Measurements from ENCODE around the gene CECR2.

Gene CECR2

GRCh38 chr22:17444204-17444504 lies 74.9 kb downstream of the CECR2 start:
- WGBS, 2 donors (ENCODE audit: extremely low coverage in 2 of 2, insufficient read length in 2 of 2, insufficient replicate concordance in 1 of 2) = no CpG with 5 or more reads among the region's 6 CpGs
- Histone ChIP-seq H2AFZ (ENCODE audit: low read length) (no peak overlapping the region), H4K8ac (ENCODE audit: low read depth, low read length) (no peak overlapping the region), H2BK5ac (ENCODE audit: low read length) (no peak overlapping the region), H2BK12ac (ENCODE audit: low read length) (no peak overlapping the region), H3K9me3 (replicated peaks in 1 of 2; ENCODE audit: control insufficient read depth in 2 of 2, insufficient read depth in 1 of 2, low read depth in 1 of 2, low read length in 2 of 2) (peaks cover 2 to 9% of the 10 kb centered on the region in 2 donors), H3K23ac (ENCODE audit: low read depth, low read length, poor library complexity) (no peak overlapping the region), H3K36me3 (replicated peaks in 1 of 2; ENCODE audit: control insufficient read depth in 2 of 2, insufficient read depth in 2 of 2, low read length in 2 of 2) (no peaks in the 10 kb centered on the region), H3K18ac (ENCODE audit: low read length) (no peak overlapping the region), H3K79me1 (ENCODE audit: low read depth, low read length) (peaks cover 4% of the 10 kb centered on the region), H2BK15ac (ENCODE audit: low read length) (no peak overlapping the region), H4K91ac (ENCODE audit: low read depth, low read length, poor library complexity) (no peak overlapping the region), H3K4me3 (ENCODE audit: low read length in 2 of 2) (no peak overlapping the region), H3K14ac (ENCODE audit: low read length) (no peak overlapping the region), H2AK5ac (ENCODE audit: low read depth, low read length) (no peak overlapping the region), H3K9ac (ENCODE audit: low read depth, low read length, poor library complexity) (no peak overlapping the region), H3K4me2 (ENCODE audit: insufficient read depth, low read length, poor library complexity, severe bottlenecking) (no peak overlapping the region), H3K4me1 (ENCODE audit: control insufficient read depth in 2 of 2, insufficient read depth in 1 of 2, low read depth in 1 of 2, low read length in 2 of 2) (peaks cover 0 to 6% of the 10 kb centered on the region in 2 donors), H2BK120ac (ENCODE audit: low read depth, low read length) (no peak overlapping the region), H3K27ac (replicated peaks; ENCODE audit: low read length) (no peak overlapping the region), H3K27me3 (ENCODE audit: control insufficient read depth in 3 of 3, insufficient read depth in 3 of 3, low read depth in 1 of 3, low read length in 3 of 3) (no peaks in the 10 kb centered on the region), H3K4ac (ENCODE audit: low read length) (no peak overlapping the region)
- no peak for DNase-seq (ENCODE audit: low spot score)

- H3K4me2 ChIP-seq (ENCODE audit: insufficient read depth, low read length, poor library complexity, severe bottlenecking) = no peak overlapping the region
- H2AK5ac ChIP-seq (ENCODE audit: low read depth, low read length) = no peak overlapping the region
- no peak overlapping the region for H3K4ac ChIP-seq (ENCODE audit: low read length)
- no peak overlapping the region for H2BK15ac ChIP-seq (ENCODE audit: low read length)
- no peak overlapping the region for H3K4me3 ChIP-seq (ENCODE audit: low read length in 2 of 2)
- no peaks in the 10 kb centered on the region for H3K27me3 ChIP-seq (ENCODE audit: control insufficient read depth in 3 of 3, insufficient read depth in 3 of 3, low read depth in 1 of 3, low read length in 3 of 3)
- H3K23ac ChIP-seq (ENCODE audit: low read depth, low read length, poor library complexity) = no peak overlapping the region
- H3K9me3 ChIP-seq (replicated peaks in 1 of 2; ENCODE audit: control insufficient read depth in 2 of 2, insufficient read depth in 1 of 2, low read depth in 1 of 2, low read length in 2 of 2) = peaks cover 2 to 9% of the 10 kb centered on the region in 2 donors
- H3K79me1 ChIP-seq (ENCODE audit: low read depth, low read length) = peaks cover 7% of the 10 kb centered on the region
- no peak overlapping the region for H4K91ac ChIP-seq (ENCODE audit: low read depth, low read length, poor library complexity)
- H3K36me3 ChIP-seq (replicated peaks in 1 of 2; ENCODE audit: control insufficient read depth in 2 of 2, insufficient read depth in 2 of 2, low read length in 2 of 2) = peaks cover 5 to 12% of the 10 kb centered on the region in 2 donors
- no peak overlapping the region for H3K27ac ChIP-seq (replicated peaks; ENCODE audit: low read length)
- H2BK12ac ChIP-seq (ENCODE audit: low read length) = no peak overlapping the region
- H2BK120ac ChIP-seq (ENCODE audit: low read depth, low read length) = no peak overlapping the region
- DNase-seq (ENCODE audit: low spot score) = no peak
- H3K9ac ChIP-seq (ENCODE audit: low read depth, low read length, poor library complexity) = no peak overlapping the region
- H3K14ac ChIP-seq (ENCODE audit: low read length) = no peak overlapping the region
- no peak overlapping the region for H2BK5ac ChIP-seq (ENCODE audit: low read length)
- no CpG with 5 or more reads among the region's 10 CpGs for WGBS, 2 donors (ENCODE audit: extremely low coverage in 2 of 2, insufficient read length in 2 of 2, insufficient replicate concordance in 1 of 2)
- no peak overlapping the region for H3K18ac ChIP-seq (ENCODE audit: low read length)
- H3K4me1 ChIP-seq (ENCODE audit: control insufficient read depth in 2 of 2, insufficient read depth in 1 of 2, low read depth in 1 of 2, low read length in 2 of 2) = peaks cover 0 to 4% of the 10 kb centered on the region in 2 donors
- no peak overlapping the region for H4K8ac ChIP-seq (ENCODE audit: low read depth, low read length)
- H2AFZ ChIP-seq (ENCODE audit: low read length) = no peak overlapping the region
These were observed 77.4 kb downstream of the CECR2 start for GRCh38 chr22:17446698-17447097.

- Histone ChIP-seq H2AFZ (ENCODE audit: low read length) (no peak overlapping the region), H4K91ac (ENCODE audit: low read depth, low read length, poor library complexity) (no peak overlapping the region), H3K14ac (ENCODE audit: low read length) (no peak overlapping the region), H3K4me1 (ENCODE audit: control insufficient read depth in 2 of 2, insufficient read depth in 1 of 2, low read depth in 1 of 2, low read length in 2 of 2) (no peaks in the 10 kb centered on the region), H3K79me1 (ENCODE audit: low read depth, low read length) (peaks cover 7% of the 10 kb centered on the region), H3K18ac (ENCODE audit: low read length) (no peak overlapping the region), H3K4me2 (ENCODE audit: insufficient read depth, low read length, poor library complexity, severe bottlenecking) (no peak overlapping the region), H2BK120ac (ENCODE audit: low read depth, low read length) (no peak overlapping the region), H3K4me3 (ENCODE audit: low read length in 2 of 2) (no peak overlapping the region), H3K9me3 (replicated peaks in 1 of 2; ENCODE audit: control insufficient read depth in 2 of 2, insufficient read depth in 1 of 2, low read depth in 1 of 2, low read length in 2 of 2) (peaks cover 0 to 29% of the 10 kb centered on the region in 2 donors), H2BK12ac (ENCODE audit: low read length) (no peak overlapping the region), H3K23ac (ENCODE audit: low read depth, low read length, poor library complexity) (no peak overlapping the region), H3K36me3 (replicated peaks in 1 of 2; ENCODE audit: control insufficient read depth in 2 of 2, insufficient read depth in 2 of 2, low read length in 2 of 2) (peaks cover 5 to 25% of the 10 kb centered on the region in 2 donors), H4K8ac (ENCODE audit: low read depth, low read length) (no peak overlapping the region), H3K27me3 (ENCODE audit: control insufficient read depth in 3 of 3, insufficient read depth in 3 of 3, low read depth in 1 of 3, low read length in 3 of 3) (no peaks in the 10 kb centered on the region), H2AK5ac (ENCODE audit: low read depth, low read length) (no peak overlapping the region), H2BK5ac (ENCODE audit: low read length) (no peak overlapping the region), H2BK15ac (ENCODE audit: low read length) (no peak overlapping the region), H3K27ac (replicated peaks; ENCODE audit: low read length) (no peak overlapping the region), H3K4ac (ENCODE audit: low read length) (no peak overlapping the region), H3K9ac (ENCODE audit: low read depth, low read length, poor library complexity) (no peak overlapping the region)
- DNase-seq (ENCODE audit: low spot score) = no peak
- WGBS, 2 donors (ENCODE audit: extremely low coverage in 2 of 2, insufficient read length in 2 of 2, insufficient replicate concordance in 1 of 2) = no CpG with 5 or more reads among the region's 5 CpGs
These were observed 82.1 kb downstream of the CECR2 start for GRCh38 chr22:17451316-17451715.

- Histone ChIP-seq H3K27ac (replicated peaks; ENCODE audit: low read length) (no peak overlapping the region), H3K23ac (ENCODE audit: low read depth, low read length, poor library complexity) (no peak overlapping the region), H2BK120ac (ENCODE audit: low read depth, low read length) (no peak overlapping the region), H3K14ac (ENCODE audit: low read length) (no peak overlapping the region), H3K36me3 (replicated peaks in 1 of 2; ENCODE audit: control insufficient read depth in 2 of 2, insufficient read depth in 2 of 2, low read length in 2 of 2) (no peaks in the 10 kb centered on the region), H2BK5ac (ENCODE audit: low read length) (no peak overlapping the region), H3K79me1 (ENCODE audit: low read depth, low read length) (peaks cover 4% of the 10 kb centered on the region), H3K4me3 (ENCODE audit: low read length in 2 of 2) (no peak overlapping the region), H3K18ac (ENCODE audit: low read length) (no peak overlapping the region), H2AFZ (ENCODE audit: low read length) (no peak overlapping the region), H3K4me2 (ENCODE audit: insufficient read depth, low read length, poor library complexity, severe bottlenecking) (no peak overlapping the region), H3K9ac (ENCODE audit: low read depth, low read length, poor library complexity) (no peak overlapping the region), H2BK15ac (ENCODE audit: low read length) (no peak overlapping the region), H3K4me1 (ENCODE audit: control insufficient read depth in 2 of 2, insufficient read depth in 1 of 2, low read depth in 1 of 2, low read length in 2 of 2) (peaks cover 0 to 8% of the 10 kb centered on the region in 2 donors), H2BK12ac (ENCODE audit: low read length) (no peak overlapping the region), H4K91ac (ENCODE audit: low read depth, low read length, poor library complexity) (no peak overlapping the region), H4K8ac (ENCODE audit: low read depth, low read length) (no peak overlapping the region), H2AK5ac (ENCODE audit: low read depth, low read length) (no peak overlapping the region), H3K4ac (ENCODE audit: low read length) (no peak overlapping the region), H3K27me3 (ENCODE audit: control insufficient read depth in 3 of 3, insufficient read depth in 3 of 3, low read depth in 1 of 3, low read length in 3 of 3) (no peaks in the 10 kb centered on the region), H3K9me3 (replicated peaks in 1 of 2; ENCODE audit: control insufficient read depth in 2 of 2, insufficient read depth in 1 of 2, low read depth in 1 of 2, low read length in 2 of 2) (peaks cover 0 to 5% of the 10 kb centered on the region in 2 donors)
- no peak for DNase-seq (ENCODE audit: low spot score)
- WGBS, 2 donors (ENCODE audit: extremely low coverage in 2 of 2, insufficient read length in 2 of 2, insufficient replicate concordance in 1 of 2) = no CpG with 5 or more reads among the region's 6 CpGs
These were observed 91.6 kb downstream of the CECR2 start for GRCh38 chr22:17460895-17461294.
